GM19468 (cell line): ENCODE data around the gene SETBP1.

Source experiments
- ATAC-seq: cut with Tn5 transposase; IDR thresholded peaks from one replicate; pipeline ENCODE4 v1.9.1; 2021; ENCODE audit warnings: mild to moderate bottlenecking, moderate library complexity, moderate number of reproducible peaks; ENCODE audit not compliant: unreplicated experiment; ENCODE audit errors: extremely low read depth

The SETBP1 gene

GRCh38 chr18:44804033-44804432 is 123.3 kb downstream of the SETBP1 start:
- ATAC-seq: no peak

GRCh38 chr18:44805176-44805575 is 124.5 kb downstream of the SETBP1 start:
- ATAC-seq: no peak

- no peak for ATAC-seq
Observed at GRCh38 chr18:44805643-44806042, 125.0 kb downstream of the SETBP1 start.

- ATAC-seq: no peak
Observed at GRCh38 chr18:44807766-44808165, 127.1 kb downstream of the SETBP1 start.

GRCh38 chr18:44811572-44812125 is 131.0 kb downstream of the SETBP1 start:
- no peak for ATAC-seq

GRCh38 chr18:44812426-44812825 is 131.7 kb downstream of the SETBP1 start:
- no peak for ATAC-seq

GRCh38 chr18:44813586-44813985 is 132.9 kb downstream of the SETBP1 start:
- no peak for ATAC-seq

- no peak for ATAC-seq
Observed at GRCh38 chr18:44815108-44815507, 134.4 kb downstream of the SETBP1 start.

- no peak for ATAC-seq
Observed at GRCh38 chr18:44816050-44816449, 135.4 kb downstream of the SETBP1 start.

GRCh38 chr18:44816477-44816876 is 135.8 kb downstream of the SETBP1 start:
- no peak for ATAC-seq

- no peak for ATAC-seq
Observed at GRCh38 chr18:44817831-44818473, 137.3 kb downstream of the SETBP1 start.

GRCh38 chr18:44818668-44819403 is 138.1 kb downstream of the SETBP1 start:
- no peak for ATAC-seq

- ATAC-seq: no peak
Observed at GRCh38 chr18:44819944-44820510, 139.3 kb downstream of the SETBP1 start.

GRCh38 chr18:44821924-44822323 is 141.2 kb downstream of the SETBP1 start:
- ATAC-seq: no peak

- no peak for ATAC-seq
Observed at GRCh38 chr18:44823286-44823685, 142.6 kb downstream of the SETBP1 start.

GRCh38 chr18:44823782-44824181 is 143.1 kb downstream of the SETBP1 start:
- no peak for ATAC-seq

- no peak for ATAC-seq
Observed at GRCh38 chr18:44824884-44825283, 144.2 kb downstream of the SETBP1 start.

GRCh38 chr18:44826418-44827259 is 146.0 kb downstream of the SETBP1 start:
- ATAC-seq: no peak

- ATAC-seq: no peak
Observed at GRCh38 chr18:44828080-44828479, 147.4 kb downstream of the SETBP1 start.

GRCh38 chr18:44830581-44830980 is 149.9 kb downstream of the SETBP1 start:
- no peak for ATAC-seq
